ENCODE measurements around the gene IFI6.
"Not testable (repeated sequence)": the region's sequence is repeated elsewhere in the genome, so short reads cannot be mapped to it uniquely, and the experiment has no call there.

Gene IFI6, protein sequence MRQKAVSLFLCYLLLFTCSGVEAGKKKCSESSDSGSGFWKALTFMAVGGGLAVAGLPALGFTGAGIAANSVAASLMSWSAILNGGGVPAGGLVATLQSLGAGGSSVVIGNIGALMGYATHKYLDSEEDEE

DNA sequence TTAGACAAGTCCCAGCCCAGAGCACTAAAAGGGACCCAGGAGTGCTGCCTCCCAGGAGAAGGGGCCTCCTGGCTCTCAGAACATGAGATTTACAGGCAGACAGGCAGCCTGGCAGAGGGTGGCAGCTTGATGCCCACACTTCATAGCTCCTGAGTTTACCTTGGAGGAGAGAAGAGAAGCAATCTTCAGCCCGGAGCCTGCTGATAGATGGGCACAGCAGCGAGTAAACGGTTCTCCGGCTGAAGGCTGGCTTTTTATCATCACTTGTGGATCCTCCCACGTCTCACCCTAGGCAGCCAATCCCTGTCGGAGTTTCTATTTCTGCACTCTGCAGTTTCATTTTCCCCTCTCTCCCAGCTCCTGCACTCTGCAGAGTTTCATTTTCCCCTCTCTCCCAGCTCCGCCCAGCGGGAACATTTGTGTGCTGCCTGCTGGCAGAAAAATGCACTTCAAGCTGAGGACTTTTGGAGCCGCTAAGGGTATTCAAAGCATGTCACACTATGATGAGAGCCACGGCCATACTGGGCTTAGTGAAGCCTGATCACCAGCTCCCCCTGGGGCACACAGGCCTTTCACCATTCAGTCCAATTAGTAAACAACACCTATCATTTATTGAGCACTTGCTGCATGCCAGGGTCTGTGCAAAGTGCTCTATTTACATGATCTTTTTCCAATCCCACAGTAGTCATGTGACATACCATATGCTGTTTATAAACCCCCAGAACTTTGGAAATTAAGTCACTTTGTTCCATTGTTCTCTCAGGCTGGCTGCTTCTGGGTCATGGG is at the start of gene IFI6:
IFI6 (minus strand) TSS at position 229 of the 786 bp plus-strand sequence. CDS start 2,878 bp downstream, outside the sequence.
- DNase-seq (ENCODE audit: low read depth, low spot score): peak; percentile 47

DNA sequence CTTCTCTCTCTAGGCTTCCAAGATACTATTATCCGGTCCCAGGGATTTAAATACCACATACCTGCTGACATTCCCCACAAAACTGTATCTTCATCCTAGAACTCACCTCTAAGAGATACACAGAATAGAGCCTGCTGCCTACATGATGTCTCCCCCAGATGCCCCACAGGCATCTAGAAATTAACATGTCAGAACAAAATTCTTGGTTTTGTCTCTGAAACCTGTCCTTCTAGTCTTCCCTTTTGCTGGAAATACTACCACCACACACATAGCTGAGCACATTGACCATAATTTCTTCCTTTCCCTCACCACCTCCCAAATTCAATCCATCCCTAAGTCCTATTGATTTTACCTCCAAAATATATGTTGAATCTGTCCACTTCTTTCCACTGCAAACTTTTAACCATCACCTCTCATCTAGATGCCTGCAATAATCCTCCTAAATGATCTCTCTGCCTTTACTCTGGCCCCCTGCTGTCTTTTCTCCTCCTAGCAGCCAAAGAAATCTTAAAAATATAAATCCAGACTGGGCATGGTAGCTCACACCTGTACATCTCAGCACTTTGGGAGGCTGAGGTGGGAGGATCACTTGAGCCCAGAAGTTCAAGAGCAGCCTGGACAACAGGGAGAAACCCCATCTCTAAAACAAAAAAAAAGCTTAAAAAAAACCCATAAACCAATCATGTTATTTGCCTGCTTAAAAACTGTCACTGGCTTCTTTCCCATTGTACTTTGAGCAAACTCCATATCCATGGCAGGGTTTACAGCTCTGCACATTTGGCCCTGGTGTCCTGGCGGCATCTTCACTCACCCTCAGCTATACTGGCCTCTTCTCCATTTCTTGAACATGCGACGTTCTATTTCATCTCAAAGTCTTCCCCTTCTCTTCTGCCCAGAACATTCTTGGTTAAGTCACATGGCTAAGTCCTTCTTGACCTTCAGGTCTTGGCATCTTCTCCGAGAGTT is 47.6 kb upstream of the IFI6 start:
- DNase-seq (ENCODE audit: low read depth, low spot score): no peak

DNA sequence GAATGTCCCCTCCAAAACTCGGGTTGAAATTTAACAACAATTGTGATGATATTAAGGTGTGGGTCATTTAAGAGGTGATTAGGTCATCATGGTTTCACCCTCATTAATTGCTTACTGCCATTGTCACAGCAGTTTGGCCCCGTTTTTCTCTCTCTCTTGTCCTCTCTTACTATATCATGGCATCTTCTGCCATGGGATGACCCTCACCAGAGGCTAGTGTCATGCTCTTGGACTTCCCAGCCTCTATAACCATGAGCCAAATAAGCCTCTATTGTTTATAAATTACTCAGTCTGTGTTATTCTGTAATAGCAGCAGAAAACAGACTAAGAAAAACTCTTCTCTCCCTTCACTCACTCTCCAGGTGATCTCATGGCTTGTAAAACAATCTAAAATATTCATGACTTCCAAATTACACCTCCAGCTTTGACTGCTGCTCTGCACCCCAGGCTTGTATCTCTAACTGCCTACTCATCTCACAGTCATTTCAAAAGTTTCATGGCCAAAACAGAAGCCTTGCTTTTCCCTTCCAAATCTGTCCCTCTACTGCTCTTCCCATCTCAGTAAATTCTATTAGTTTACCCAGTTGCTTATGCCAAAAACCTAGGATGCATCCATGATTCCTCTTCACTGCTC is 44.4 kb upstream of the IFI6 start:
- DNase-seq (ENCODE audit: low read depth, low spot score): no peak

GRCh38 chr1:27713869-27714513 is 42.0 kb upstream of the IFI6 start:
- no peak for DNase-seq (ENCODE audit: low read depth, low spot score)

- DNase-seq (ENCODE audit: low read depth, low spot score): no peak
Observed at GRCh38 chr1:27713139-27713725, 41.2 kb upstream of the IFI6 start.

DNA sequence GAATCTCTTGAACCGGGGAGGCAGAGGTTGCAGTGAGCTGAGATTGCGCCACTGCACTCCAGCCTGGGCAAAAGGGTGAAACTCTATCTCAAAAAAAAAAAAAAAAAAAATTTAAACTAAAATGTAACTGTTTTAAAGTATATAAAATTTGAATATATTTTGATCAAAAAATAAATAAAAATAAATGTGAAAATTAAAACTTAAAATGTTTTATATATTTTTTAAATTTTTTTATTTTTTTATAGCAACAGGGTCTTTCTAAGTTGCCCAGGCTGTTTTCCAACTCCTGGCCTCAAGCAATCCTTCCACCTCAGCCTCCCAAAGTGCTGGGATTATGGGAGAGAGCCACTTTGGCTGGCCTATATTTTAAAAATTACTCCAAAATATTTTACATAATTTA is 38.6 kb upstream of the IFI6 start:
- no peak for DNase-seq (ENCODE audit: low read depth, low spot score)

- no peak for DNase-seq (ENCODE audit: low read depth, low spot score)
Observed at GRCh38 chr1:27705545-27705944, 33.6 kb upstream of the IFI6 start.

DNA sequence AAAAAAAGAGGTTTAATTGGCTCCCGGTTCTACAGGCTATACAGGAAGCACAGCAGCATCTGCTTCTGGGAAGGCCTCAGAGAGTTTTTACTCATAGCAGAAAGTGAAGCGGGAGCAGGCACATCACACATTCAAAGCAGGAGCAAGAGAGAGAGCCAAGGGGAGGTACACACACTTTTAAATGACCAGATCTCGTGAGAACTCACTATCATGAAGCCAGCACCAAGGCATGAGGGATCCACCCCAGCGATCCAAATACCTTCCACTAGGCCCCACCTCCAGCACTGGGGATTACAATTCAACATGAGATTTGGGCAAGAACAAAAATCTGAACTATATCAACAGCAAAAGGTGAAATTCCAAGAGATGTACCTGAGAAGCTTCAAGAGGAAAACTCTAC is 33.0 kb upstream of the IFI6 start:
- DNase-seq (ENCODE audit: low read depth, low spot score): no peak

- DNase-seq (ENCODE audit: low read depth, low spot score): not testable (repeated sequence)
Observed at GRCh38 chr1:27696835-27697234, 24.8 kb upstream of the IFI6 start.

DNA sequence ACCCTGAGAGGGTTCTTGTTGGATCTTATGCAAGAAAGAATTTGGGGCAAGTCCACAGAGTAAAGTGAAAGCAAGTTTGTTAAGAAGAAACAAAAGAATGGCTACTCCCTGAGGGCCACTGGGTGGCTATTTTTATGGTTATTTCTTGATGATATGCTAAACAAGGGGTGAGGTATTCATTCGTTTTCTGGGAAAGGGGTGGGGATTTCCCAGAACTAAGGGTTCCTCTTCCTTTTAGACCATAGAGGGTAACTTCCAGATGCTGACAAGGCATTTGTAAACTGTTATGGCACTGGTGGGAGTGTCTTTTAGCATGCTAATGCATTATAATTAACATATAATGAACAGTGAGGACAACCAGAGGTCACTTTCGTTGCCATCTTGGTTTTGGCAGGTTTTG is 18.2 kb upstream of the IFI6 start:
- DNase-seq (ENCODE audit: low read depth, low spot score): no peak

- no peak for DNase-seq (ENCODE audit: low read depth, low spot score)
Observed at GRCh38 chr1:27689423-27690173, 17.6 kb upstream of the IFI6 start.

GRCh38 chr1:27687906-27688305 is 15.9 kb upstream of the IFI6 start:
- no peak for DNase-seq (ENCODE audit: low read depth, low spot score)

- no peak for DNase-seq (ENCODE audit: low read depth, low spot score)
Observed at GRCh38 chr1:27686223-27686990, 14.4 kb upstream of the IFI6 start.

DNA sequence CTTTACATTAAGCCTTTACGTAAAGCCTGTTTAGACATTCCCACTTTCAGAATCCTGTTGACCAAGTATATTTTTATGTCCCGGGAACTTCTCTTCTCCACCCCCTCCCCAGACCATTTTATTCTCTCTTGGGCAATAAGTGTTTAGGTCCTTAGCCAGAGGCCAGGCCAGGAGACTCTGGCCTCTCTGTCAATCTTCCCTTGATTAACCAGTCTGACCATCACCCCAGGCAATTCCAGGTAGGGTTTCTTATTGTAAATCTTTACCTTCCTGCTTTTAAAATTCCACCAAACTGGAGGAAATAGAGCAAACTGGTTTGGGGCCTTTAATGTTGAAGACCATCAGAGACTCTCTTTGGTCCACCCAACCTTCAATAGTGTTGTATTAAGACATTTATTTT is 12.2 kb upstream of the IFI6 start:
- DNase-seq (ENCODE audit: low read depth, low spot score): no peak

GRCh38 chr1:27682351-27682944 is 10.5 kb upstream of the IFI6 start:
- DNase-seq (ENCODE audit: low read depth, low spot score): no peak

DNA sequence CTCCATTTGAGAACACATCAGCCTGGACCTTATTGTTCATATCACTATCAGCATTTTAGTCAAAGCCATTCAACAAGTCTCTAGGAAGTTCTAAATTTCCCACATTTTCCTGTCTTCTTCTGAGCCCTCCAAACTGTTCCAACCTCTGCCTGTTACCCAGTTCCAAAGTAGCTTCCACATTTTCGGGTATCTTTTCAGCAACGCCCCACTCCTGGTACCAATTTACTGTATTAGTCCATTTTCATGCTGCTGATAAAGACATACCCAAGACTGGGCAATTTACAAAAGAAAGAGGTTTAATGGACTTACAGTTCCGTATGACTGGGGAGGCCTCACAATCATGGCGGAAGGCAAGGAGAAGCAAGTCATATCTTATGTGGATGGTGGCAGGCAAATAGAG is 9.6 kb upstream of the IFI6 start:
- DNase-seq (ENCODE audit: low read depth, low spot score): not testable (repeated sequence)

GRCh38 chr1:27680225-27680791 is 8.3 kb upstream of the IFI6 start:
- not testable (repeated sequence) for DNase-seq (ENCODE audit: low read depth, low spot score)

- DNase-seq (ENCODE audit: low read depth, low spot score): no peak
Observed at GRCh38 chr1:27678747-27679146, 6.8 kb upstream of the IFI6 start.

DNA sequence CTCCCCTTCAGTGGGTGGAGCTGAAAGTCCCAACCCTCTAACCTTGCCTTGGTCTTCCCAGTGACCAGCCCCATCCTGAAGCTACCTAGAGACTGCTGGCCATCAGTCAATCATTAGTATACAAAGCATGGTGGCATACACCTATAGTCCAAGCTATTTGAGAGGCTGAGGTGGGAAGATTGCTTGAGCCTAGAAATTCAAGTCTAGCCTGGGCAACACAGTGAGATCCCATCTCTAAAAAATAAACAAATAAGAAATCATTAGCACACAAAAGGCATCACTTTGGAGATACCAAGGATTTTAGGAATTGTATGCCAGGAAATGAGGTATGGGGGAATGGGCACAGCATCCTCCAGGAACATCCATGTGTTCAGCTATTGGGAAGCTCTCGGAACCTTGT is 4.4 kb upstream of the IFI6 start:
- DNase-seq (ENCODE audit: low read depth, low spot score): no peak

Measured in activated CD4-positive, CD25-positive, alpha-beta regulatory T cell treated with anti-CD3 and anti-CD28 coated beads, Interleukin-2, amount 50 U/mL, for 16 hours (primary cell).